ENCODE data around the gene SGCE. TPM values are rescaled to one million over a fixed set of nuclear protein-coding genes. Genes with fewer than 3 reads are reported as not detected.
A peak's percentile ranks its signal among the peaks of the same experiment; 100 is the strongest.

Gene SGCE
- total and polyA plus RNA-seq, 2 donors (not counting 1 experiment from before 2014, with no cell fraction given): 8.9 to 13.0 TPM

GRCh38 chr7:94657771-94658693, 2.1 kb upstream of the SGCE start:
- peak; percentile 97 for DNase-seq
- Histone ChIP-seq H3K27me3 (replicated peaks in 1 of 4; ENCODE audit: control extremely low read depth in 1 of 4, control insufficient read depth in 3 of 4, insufficient read depth in 4 of 4, low read length in 3 of 4) (peaks cover 0 to 18% (median 13%) of the 10 kb centered on the region in 4 experiments), H3K36me3 (replicated peaks in 1 of 2; ENCODE audit: control extremely low read depth in 1 of 2, control insufficient read depth in 1 of 2, extremely low read depth in 1 of 2, insufficient read depth in 2 of 2, low read length in 1 of 2) (no peaks in the 10 kb centered on the region), H3K79me2 (ENCODE audit: control insufficient read depth, insufficient read depth, low read length) (no peaks in the 10 kb centered on the region), H4K20me1 (ENCODE audit: control insufficient read depth, insufficient read depth, low read length, poor library complexity, severe bottlenecking) (no peaks in the 10 kb centered on the region), H3K4me1 (ENCODE audit: control insufficient read depth in 2 of 2, insufficient read depth in 2 of 2, low read length in 2 of 2) (peaks cover 16 to 29% of the 10 kb centered on the region in 2 donors), H3K27ac (ENCODE audit: low read length in 2 of 2) (no peak overlapping the region), H3K9ac (ENCODE audit: low read length) (peak overlapping the region; percentile 55), H3K4me3 (ENCODE audit: control extremely low read depth in 1 of 5, extremely low read depth in 1 of 5, insufficient read depth in 1 of 5, low read depth in 2 of 5, low read length in 4 of 5) (peak overlapping the region in 4 of 5 experiments; percentile 45 to 71 (median 64)), H3K9me3 (ENCODE audit: control extremely low read depth in 1 of 3, control insufficient read depth in 2 of 3, insufficient read depth in 1 of 3, low read length in 2 of 3) (peaks cover 0 to 34% (median 0%) of the 10 kb centered on the region in 3 donors), H3K4me2 (replicated peaks; ENCODE audit: low read depth, low read length, poor library complexity, severe bottlenecking) (peak overlapping the region; percentile 78), H2AFZ (ENCODE audit: insufficient read depth, low read depth, low read length, poor library complexity, severe bottlenecking) (peak overlapping the region; percentile 85)
- H3K9me3 Mint-ChIP-seq (ENCODE audit: insufficient read depth): no peaks in the 10 kb centered on the region
- H3K4me1 Mint-ChIP-seq: peaks cover 26% of the 10 kb centered on the region
- CTCF ChIA-PET: interaction anchor here (1.3 to 3.8 kb wide), 4 partner anchors 10 to 1028 kb away, joined by 3 to 27 read pairs (median 6); no protein-coding TSS in a partner anchor
- peak overlapping the region; percentile 94 for H3K4me3 Mint-ChIP-seq
- WGBS (ENCODE audit: insufficient coverage): 29% methylated on average over 20 of the region's 38 CpGs
- intact Hi-C loops (cut with micrococcal nuclease): loop anchor here (1.0 to 5.0 kb wide), 5 partner anchors 101 to 1426 kb away; partner anchors contain the start of genes BET1 and VPS50
- peak; percentile 78 for ATAC-seq (ENCODE audit: low read depth)
- POLR2A ChIA-PET: no interaction called here
- H3K27me3 Mint-ChIP-seq: peaks cover 14% of the 10 kb centered on the region
- H3K27ac Mint-ChIP-seq: peak overlapping the region; percentile 82
- TF ChIP-seq EZH2 (IDR thresholded peaks at IDR 0.05; ENCODE audit: borderline replicate concordance, insufficient read depth, low read depth, low read length, poor library complexity, severe bottlenecking) (no peak), CTCF (IDR thresholded peaks at IDR 0.05) (no peak)
